Mesenchymal stem cell (in vitro differentiated cells and primary cell): Measurements from ENCODE around the gene CAT. TPM values are rescaled to one million over a fixed set of nuclear protein-coding genes. Genes with fewer than 3 reads are reported as not detected.

Experiments
- small RNA-seq: library from polyadenylated mRNA; stranded (forward); fragments of <200 nt; extraction: miRNeasy Mini kit (QIAGEN cat#:217004); gene quantifications from one replicate; pipeline ENCODE3, GENCODE V24; 2013; ENCODE audit warnings: low read depth

CAT gene

Small RNA genes lying within 50 kb of the gene (small RNA-seq; reads per million reads assigned to genes)
- gene AL035079.1 = not detected
